ENCODE results near the gene LRP8.

GRCh38 chr1:53352561-53352960 is 24.7 kb upstream of the LRP8 start:
- TF ChIP-seq CTCF (IDR thresholded peaks at IDR 0.05) (no peak), SIN3A (IDR thresholded peaks at IDR 0.05; ENCODE audit: borderline replicate concordance, low read depth, low read length) (no peak), EZH2phosphoT487 (IDR thresholded peaks at IDR 0.05; ENCODE audit: borderline replicate concordance, low read depth) (no peak), SMC3 (IDR thresholded peaks at IDR 0.05; ENCODE audit: low read depth, low read length) (no peak), PBX3 (IDR thresholded peaks at IDR 0.05) (no peak), RAD21 (IDR thresholded peaks at IDR 0.05; ENCODE audit: low read length) (no peak)

All from SK-N-SH (cell line).